ENCODE results near the gene VN1R4.
"Not testable (repeated sequence)": the region's sequence is repeated elsewhere in the genome, so short reads cannot be mapped to it uniquely, and the experiment has no call there.

The VN1R4 gene

DNA sequence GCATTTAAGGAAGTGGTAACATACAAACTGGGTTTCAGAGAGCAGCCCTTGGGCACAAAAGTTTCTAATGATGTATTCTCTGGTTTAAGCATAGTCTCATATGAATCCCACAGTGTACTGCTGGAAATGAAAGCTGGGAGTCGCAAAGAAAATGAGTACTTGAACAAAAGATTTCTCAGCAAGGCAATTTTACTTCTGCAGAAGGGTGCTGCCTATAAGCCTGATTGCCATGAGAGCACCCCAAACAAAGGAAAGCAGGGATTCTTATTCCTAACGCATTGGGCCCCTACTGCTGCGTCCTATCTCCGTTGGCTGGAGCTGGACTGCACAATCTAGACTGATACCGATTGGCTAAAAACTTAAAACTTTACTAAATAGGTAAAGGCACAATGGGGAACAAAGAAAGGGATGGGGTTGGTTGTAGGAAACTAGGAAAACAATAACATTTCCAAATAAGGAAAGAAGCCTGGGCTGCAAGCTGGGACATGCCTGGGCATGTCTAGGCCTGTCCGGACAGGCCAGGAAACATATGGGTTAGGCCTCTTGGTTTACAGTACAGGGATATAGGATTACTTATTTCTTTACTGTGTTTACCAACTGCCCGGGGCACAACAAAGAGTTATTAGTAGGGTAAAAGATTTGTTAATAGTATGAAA lies 27.4 kb upstream of the VN1R4 start:
- H3K56ac ChIP-seq (ENCODE audit: low read length), result no peak overlapping the region
- no peaks in the 10 kb centered on the region for H3K4me1 ChIP-seq (ENCODE audit: control insufficient read depth, low read depth, low read length)
- H4K5ac ChIP-seq (ENCODE audit: low read length), result no peak overlapping the region
- H3K4me3 ChIP-seq (ENCODE audit: low read length), result no peak overlapping the region
- H2BK120ac ChIP-seq (ENCODE audit: low read depth, low read length), result no peak overlapping the region
- H2AK5ac ChIP-seq (ENCODE audit: low read length), result no peak overlapping the region
- H4K8ac ChIP-seq (ENCODE audit: low read depth, low read length), result no peak overlapping the region
- no CpG with 5 or more reads among the region's 7 CpGs for WGBS (ENCODE audit: extremely low coverage, insufficient coverage, low lambda C conversion rate)
- no peak overlapping the region for H3K18ac ChIP-seq (ENCODE audit: low read length)
- no peaks in the 10 kb centered on the region for H3K36me3 ChIP-seq (ENCODE audit: control insufficient read depth, insufficient read depth, low read length)
- peak; percentile 26 for DNase-seq
- no peaks in the 10 kb centered on the region for H3K79me2 ChIP-seq (ENCODE audit: control insufficient read depth, insufficient read depth, low read length)
- no peak overlapping the region for H3K9ac ChIP-seq (ENCODE audit: low read length)
- H3K23ac ChIP-seq (ENCODE audit: low read length), result no peak overlapping the region
- no peak overlapping the region for H3K27ac ChIP-seq (ENCODE audit: low read depth, low read length)
- H2BK5ac ChIP-seq (ENCODE audit: low read length), result no peak overlapping the region
- H3K27me3 ChIP-seq (ENCODE audit: insufficient read depth, low read length, poor library complexity), result no peaks in the 10 kb centered on the region
- no peak overlapping the region for H3K4ac ChIP-seq (ENCODE audit: low read depth, low read length)
- no peak overlapping the region for H2BK15ac ChIP-seq (replicated peaks; ENCODE audit: low read depth)
- no peaks in the 10 kb centered on the region for H3K79me1 ChIP-seq (ENCODE audit: low read length)
- no peak overlapping the region for H3K4me2 ChIP-seq (ENCODE audit: low read length)

DNA sequence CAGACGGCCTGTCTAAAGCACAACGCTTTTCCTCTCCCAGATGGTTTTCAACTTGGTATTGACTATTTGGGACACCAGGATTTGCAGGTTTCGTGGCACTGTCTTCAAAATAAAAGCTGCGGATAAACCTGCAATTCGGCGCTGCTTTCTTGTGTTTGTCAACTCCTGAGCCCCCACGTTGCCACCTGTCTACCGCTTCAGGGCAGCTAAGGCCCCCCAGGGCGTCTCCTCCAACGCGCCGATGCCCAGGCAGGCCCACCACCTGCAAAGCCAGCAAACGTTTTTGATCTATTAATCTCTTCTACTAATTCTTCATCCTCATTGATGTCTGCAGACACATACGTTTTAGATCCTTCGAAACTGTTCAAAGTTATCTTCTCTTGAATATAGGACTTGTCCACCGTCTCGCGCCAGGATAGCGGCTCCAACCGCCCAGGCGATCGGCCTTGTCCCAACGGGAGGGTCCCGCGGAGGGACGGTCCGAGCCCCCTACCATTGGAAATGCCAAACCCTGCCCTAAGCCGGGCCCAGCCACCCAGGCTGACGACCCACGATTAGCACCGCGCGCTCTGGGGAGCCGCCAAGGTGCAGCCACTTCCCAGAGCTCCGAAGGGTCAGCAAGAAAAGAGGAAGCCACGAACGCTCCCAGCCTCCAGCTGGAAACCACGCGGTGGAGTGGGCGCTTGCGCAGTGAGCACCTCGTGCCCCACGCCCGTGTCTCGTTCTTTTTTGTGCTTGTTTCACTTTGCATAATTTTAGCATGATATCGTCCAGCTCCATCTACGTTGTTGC lies 23.4 kb upstream of the VN1R4 start:
- no CpG with 5 or more reads among the region's 47 CpGs for WGBS (ENCODE audit: extremely low coverage, insufficient coverage, low lambda C conversion rate)
- Histone ChIP-seq H3K36me3 (ENCODE audit: control insufficient read depth, insufficient read depth, low read length) (no peaks in the 10 kb centered on the region), H3K18ac (ENCODE audit: low read length) (no peak overlapping the region), H2AK5ac (ENCODE audit: low read length) (no peak overlapping the region), H3K4me2 (ENCODE audit: low read length) (no peak overlapping the region), H3K79me2 (ENCODE audit: control insufficient read depth, insufficient read depth, low read length) (no peaks in the 10 kb centered on the region), H3K4me3 (ENCODE audit: low read length) (no peak overlapping the region), H3K4me1 (ENCODE audit: control insufficient read depth, low read depth, low read length) (no peaks in the 10 kb centered on the region), H2BK5ac (ENCODE audit: low read length) (no peak overlapping the region), H4K5ac (ENCODE audit: low read length) (no peak overlapping the region), H3K56ac (ENCODE audit: low read length) (no peak overlapping the region), H2BK15ac (replicated peaks; ENCODE audit: low read depth) (no peak overlapping the region), H4K8ac (ENCODE audit: low read depth, low read length) (no peak overlapping the region), H3K27ac (ENCODE audit: low read depth, low read length) (no peak overlapping the region), H3K23ac (ENCODE audit: low read length) (no peak overlapping the region), H3K9ac (ENCODE audit: low read length) (no peak overlapping the region), H3K79me1 (ENCODE audit: low read length) (no peaks in the 10 kb centered on the region), H3K4ac (ENCODE audit: low read depth, low read length) (no peak overlapping the region), H2BK120ac (ENCODE audit: low read depth, low read length) (no peak overlapping the region), H3K27me3 (ENCODE audit: insufficient read depth, low read length, poor library complexity) (no peaks in the 10 kb centered on the region)
- no peak for DNase-seq

DNA sequence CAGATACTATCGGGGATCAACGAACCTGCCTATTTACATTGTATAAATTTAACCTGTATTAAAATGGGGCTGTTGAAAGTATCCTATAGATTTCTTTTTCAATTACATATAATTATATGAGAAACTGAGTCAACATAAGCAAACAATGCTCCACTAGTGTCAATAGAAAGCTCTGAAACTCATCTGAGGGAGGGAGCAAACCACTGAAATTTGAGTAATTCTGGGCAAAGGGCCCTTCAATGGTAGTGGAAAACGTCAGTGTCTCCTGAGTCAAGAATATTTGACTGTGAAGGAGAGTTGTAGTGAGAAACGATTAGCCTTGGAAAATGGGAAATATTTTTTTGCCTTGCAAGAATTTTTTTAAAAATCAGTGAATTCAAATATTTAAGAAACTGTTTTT lies 17.6 kb upstream of the VN1R4 start:
- H2BK15ac ChIP-seq (replicated peaks; ENCODE audit: low read depth), result no peak overlapping the region
- no CpG with 5 or more reads among the region's 4 CpGs for WGBS (ENCODE audit: extremely low coverage, insufficient coverage, low lambda C conversion rate)
- H3K4me1 ChIP-seq (ENCODE audit: control insufficient read depth, low read depth, low read length), result no peaks in the 10 kb centered on the region
- H3K23ac ChIP-seq (ENCODE audit: low read length), result no peak overlapping the region
- H4K8ac ChIP-seq (ENCODE audit: low read depth, low read length), result no peak overlapping the region
- H3K27me3 ChIP-seq (ENCODE audit: insufficient read depth, low read length, poor library complexity), result no peaks in the 10 kb centered on the region
- H3K18ac ChIP-seq (ENCODE audit: low read length), result no peak overlapping the region
- no peak overlapping the region for H3K4ac ChIP-seq (ENCODE audit: low read depth, low read length)
- no peak overlapping the region for H3K4me2 ChIP-seq (ENCODE audit: low read length)
- no peak overlapping the region for H4K5ac ChIP-seq (ENCODE audit: low read length)
- H3K56ac ChIP-seq (ENCODE audit: low read length), result no peak overlapping the region
- no peaks in the 10 kb centered on the region for H3K79me1 ChIP-seq (ENCODE audit: low read length)
- no peak for DNase-seq
- no peak overlapping the region for H3K9ac ChIP-seq (ENCODE audit: low read length)
- H3K27ac ChIP-seq (ENCODE audit: low read depth, low read length), result no peak overlapping the region
- H2BK5ac ChIP-seq (ENCODE audit: low read length), result no peak overlapping the region
- H2BK120ac ChIP-seq (ENCODE audit: low read depth, low read length), result no peak overlapping the region
- H3K79me2 ChIP-seq (ENCODE audit: control insufficient read depth, insufficient read depth, low read length), result no peaks in the 10 kb centered on the region
- no peak overlapping the region for H3K4me3 ChIP-seq (ENCODE audit: low read length)
- H2AK5ac ChIP-seq (ENCODE audit: low read length), result no peak overlapping the region
- no peaks in the 10 kb centered on the region for H3K36me3 ChIP-seq (ENCODE audit: control insufficient read depth, insufficient read depth, low read length)

DNA sequence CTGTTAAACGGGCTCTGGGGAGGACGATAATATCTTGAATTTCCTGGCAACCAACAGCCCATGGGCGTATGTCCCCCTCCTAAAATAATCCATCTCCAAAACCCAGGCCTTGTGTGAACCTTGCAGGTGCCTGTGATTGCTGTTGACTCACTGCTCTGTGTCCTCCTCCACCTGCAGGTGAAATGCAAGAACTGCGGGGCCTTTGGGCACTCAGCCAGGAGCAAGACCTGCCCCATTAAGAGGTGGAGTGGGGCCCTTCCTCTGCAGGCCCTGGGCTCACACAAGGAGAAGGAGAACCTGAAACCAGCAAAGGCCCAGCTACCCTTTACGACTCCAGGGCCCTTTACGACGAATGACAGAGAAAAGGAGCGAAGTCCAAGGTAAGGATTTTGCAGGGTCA lies 14.4 kb upstream of the VN1R4 start:
- not testable (repeated sequence) for H2BK5ac ChIP-seq (ENCODE audit: low read length); H3K56ac ChIP-seq (ENCODE audit: low read length); H2AK5ac ChIP-seq (ENCODE audit: low read length); H3K4ac ChIP-seq (ENCODE audit: low read depth, low read length); H3K36me3 ChIP-seq (ENCODE audit: control insufficient read depth, insufficient read depth, low read length); H3K23ac ChIP-seq (ENCODE audit: low read length); H3K4me1 ChIP-seq (ENCODE audit: control insufficient read depth, low read depth, low read length); H3K18ac ChIP-seq (ENCODE audit: low read length); H2BK120ac ChIP-seq (ENCODE audit: low read depth, low read length); H2BK15ac ChIP-seq (replicated peaks; ENCODE audit: low read depth); H3K4me2 ChIP-seq (ENCODE audit: low read length); H3K4me3 ChIP-seq (ENCODE audit: low read length); H3K9ac ChIP-seq (ENCODE audit: low read length); H4K5ac ChIP-seq (ENCODE audit: low read length); H3K27me3 ChIP-seq (ENCODE audit: insufficient read depth, low read length, poor library complexity); H3K27ac ChIP-seq (ENCODE audit: low read depth, low read length); H3K79me2 ChIP-seq (ENCODE audit: control insufficient read depth, insufficient read depth, low read length); H3K79me1 ChIP-seq (ENCODE audit: low read length); H4K8ac ChIP-seq (ENCODE audit: low read depth, low read length)
- DNase-seq, result peak; percentile 18
- no CpG with 5 or more reads among the region's 8 CpGs for WGBS (ENCODE audit: extremely low coverage, insufficient coverage, low lambda C conversion rate)

DNA sequence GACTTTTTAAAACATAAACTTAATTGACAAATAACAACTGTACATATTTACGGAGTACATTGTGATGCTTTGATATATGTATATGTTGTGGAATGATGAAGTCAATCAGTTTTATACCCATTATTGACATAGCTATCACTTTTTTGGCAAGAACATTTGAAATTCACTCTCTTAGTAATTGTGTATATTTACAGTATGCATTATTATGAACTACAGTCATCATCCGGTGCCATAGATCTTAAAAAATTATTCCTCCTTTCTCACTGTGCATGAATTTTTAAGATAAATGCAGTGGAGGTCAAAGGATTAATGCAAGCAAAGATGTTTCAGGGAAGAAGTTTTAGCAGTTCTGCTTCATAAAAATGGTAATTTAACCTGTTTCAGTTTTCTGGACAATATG lies 8.0 kb upstream of the VN1R4 start:
- Histone ChIP-seq H3K4me3 (ENCODE audit: low read length) (no peak overlapping the region), H3K9ac (ENCODE audit: low read length) (no peak overlapping the region), H2BK15ac (replicated peaks; ENCODE audit: low read depth) (no peak overlapping the region), H4K8ac (ENCODE audit: low read depth, low read length) (no peak overlapping the region), H3K18ac (ENCODE audit: low read length) (no peak overlapping the region), H4K5ac (ENCODE audit: low read length) (no peak overlapping the region), H2BK120ac (ENCODE audit: low read depth, low read length) (no peak overlapping the region), H2BK5ac (ENCODE audit: low read length) (no peak overlapping the region), H3K79me1 (ENCODE audit: low read length) (no peaks in the 10 kb centered on the region), H3K4me1 (ENCODE audit: control insufficient read depth, low read depth, low read length) (no peaks in the 10 kb centered on the region), H3K79me2 (ENCODE audit: control insufficient read depth, insufficient read depth, low read length) (no peaks in the 10 kb centered on the region), H3K27ac (ENCODE audit: low read depth, low read length) (no peak overlapping the region), H3K36me3 (ENCODE audit: control insufficient read depth, insufficient read depth, low read length) (no peaks in the 10 kb centered on the region), H2AK5ac (ENCODE audit: low read length) (no peak overlapping the region), H3K4me2 (ENCODE audit: low read length) (no peak overlapping the region), H3K4ac (ENCODE audit: low read depth, low read length) (no peak overlapping the region), H3K56ac (ENCODE audit: low read length) (no peak overlapping the region), H3K23ac (ENCODE audit: low read length) (no peak overlapping the region), H3K27me3 (ENCODE audit: insufficient read depth, low read length, poor library complexity) (no peaks in the 10 kb centered on the region)
- DNase-seq, result no peak
- no CpG with 5 or more reads among the region's 2 CpGs for WGBS (ENCODE audit: extremely low coverage, insufficient coverage, low lambda C conversion rate)
